B cell (primary cell): Measurements from ENCODE around the gene GPR35. TPM values are rescaled to one million over a fixed set of nuclear protein-coding genes. Genes with fewer than 3 reads are reported as not detected.
A peak's percentile ranks its signal among the peaks of the same experiment; 100 is the strongest.

Experiments used
- ATAC-seq: fragments of 200-7000 bp; cut with Tn5 transposase; one replicate; pipeline ENCODE4 v1.10.0; 2021; ENCODE audit warnings: low read depth, mild to moderate bottlenecking, moderate number of reproducible peaks, moderate library complexity
- CTCF ChIA-PET: fragments of 350-600 bp; sonication (Branson Sonifier 250); formaldehyde crosslinking; loops from one replicate; lab custom pipeline; 2021; ENCODE audit warnings: antibody characterized with exemption, inconsistent platforms; lab: Charles Lee
- POLR2A ChIA-PET: fragments of 350-600 bp; sonication (Branson Sonifier 250); formaldehyde crosslinking; loops from one replicate; lab custom pipeline; 2021; ENCODE audit warnings: antibody characterized with exemption; lab: Charles Lee
- DNase-seq: peaks from one replicate; pipeline ENCODE4 v3.0.0; 2013
- H2AFZ ChIP-seq: 2 replicates; pipeline ENCODE4 v1.6.1; 2012; ENCODE audit warnings: mild to moderate bottlenecking, low read depth, low read length; ENCODE audit not compliant: insufficient read depth, poor library complexity, severe bottlenecking
- H3K27ac ChIP-seq, 2 donors: 1 replicate in 1 of 2; 2 replicates in 1 of 2; pipeline ENCODE4 v1.5.1; 2012 to 2013; ENCODE audit warnings: low read length in 2 of 2, mild to moderate bottlenecking in 2 of 2, moderate library complexity in 1 of 2
- H3K27me3 ChIP-seq, 4 experiments: fragments of 200-600 bp in 1 of 4; sonication (generic) in 1 of 4; replicated peaks in 1 of 4; 1 replicate in 2 of 4; 2 replicates in 2 of 4; pipeline versions ENCODE4 v1.6.1 to v1.7.0; 2013 to 2016; ENCODE audit warnings: low read length in 3 of 4, mild to moderate bottlenecking in 2 of 4, mixed read lengths in 1 of 4, moderate library complexity in 1 of 4; ENCODE audit not compliant: insufficient read depth in 4 of 4, control insufficient read depth in 3 of 4; ENCODE audit errors: control extremely low read depth in 1 of 4
- H3K36me3 ChIP-seq, 2 experiments: replicated peaks in 1 of 2; 1 replicate in 1 of 2; 2 replicates in 1 of 2; pipeline versions ENCODE4 v1.6.1 to v1.7.1; 2013; ENCODE audit warnings: low read length in 1 of 2; ENCODE audit not compliant: insufficient read depth in 2 of 2, control insufficient read depth in 1 of 2; ENCODE audit errors: control extremely low read depth in 1 of 2, extremely low read depth in 1 of 2
- H3K4me1 ChIP-seq, 2 donors: fragments of 200-600 bp in 1 of 2; sonication (generic) in 1 of 2; 1 replicate in 1 of 2; 2 replicates in 1 of 2; pipeline versions ENCODE4 v1.5.1 to v1.6.1; 2013 to 2017; ENCODE audit warnings: low read length in 2 of 2; ENCODE audit not compliant: control insufficient read depth in 2 of 2, insufficient read depth in 2 of 2
- H3K4me2 ChIP-seq: replicated peaks from 2 replicates; pipeline ENCODE3; 2012; ENCODE audit warnings: mild to moderate bottlenecking, low read depth, low read length; ENCODE audit not compliant: poor library complexity, severe bottlenecking
- H3K4me3 ChIP-seq, 5 experiments: fragments of 200-600 bp in 1 of 5; sonication (generic) in 1 of 5; 1 replicate in 3 of 5; 2 replicates in 2 of 5; pipeline versions ENCODE4 v1.5.1 to v1.7.0; 2011 to 2016; ENCODE audit warnings: low read length in 4 of 5, mild to moderate bottlenecking in 4 of 5, low read depth in 2 of 5, control low read depth in 1 of 5, moderate library complexity in 1 of 5; ENCODE audit not compliant: insufficient read depth in 1 of 5; ENCODE audit errors: control extremely low read depth in 1 of 5, extremely low read depth in 1 of 5
- H3K79me2 ChIP-seq: fragments of 200-600 bp; sonication (generic); one replicate; pipeline ENCODE4 v1.6.0; 2016; ENCODE audit warnings: low read length; ENCODE audit not compliant: control insufficient read depth, insufficient read depth
- H3K9ac ChIP-seq: fragments of 200-600 bp; sonication (generic); 2 replicates; pipeline ENCODE4 v1.6.1; 2017; ENCODE audit warnings: mild to moderate bottlenecking, low read length, moderate library complexity
- H3K9me3 ChIP-seq, 3 donors: one replicate each; pipeline versions ENCODE4 v1.6.1 to v1.7.1; 2013; ENCODE audit warnings: low read length in 2 of 3; ENCODE audit not compliant: control insufficient read depth in 2 of 3, insufficient read depth in 1 of 3; ENCODE audit errors: control extremely low read depth in 1 of 3
- H4K20me1 ChIP-seq: 2 replicates; pipeline ENCODE4 v1.6.0; 2012; ENCODE audit warnings: mild to moderate bottlenecking, low read length; ENCODE audit not compliant: insufficient read depth, control insufficient read depth, poor library complexity, severe bottlenecking
- H3K27ac Mint-ChIP-seq: one replicate; pipeline ENCODE4 v1.8.0; 2021; ENCODE audit warnings: mixed read lengths
- H3K27me3 Mint-ChIP-seq: one replicate; pipeline ENCODE4 v1.8.0; 2021; ENCODE audit warnings: mixed read lengths
- H3K4me1 Mint-ChIP-seq: one replicate; pipeline ENCODE4 v1.8.0; 2021; ENCODE audit warnings: mixed read lengths
- H3K4me3 Mint-ChIP-seq: one replicate; pipeline ENCODE4 v1.8.0; 2021; ENCODE audit warnings: mixed read lengths
- H3K9me3 Mint-ChIP-seq: one replicate; pipeline ENCODE4 v1.8.0; 2022; ENCODE audit warnings: mixed read lengths; ENCODE audit not compliant: insufficient read depth
- CTCF ChIP-seq: fragments of 200-600 bp; IDR thresholded peaks from one replicate; pipeline ENCODE4 v1.8.0; 2022; ENCODE audit warnings: antibody characterized with exemption, mild to moderate bottlenecking
- EZH2 ChIP-seq: IDR thresholded peaks from 2 replicates; pipeline ENCODE4 v1.6.1; 2012; ENCODE audit warnings: borderline replicate concordance, low read depth, mild to moderate bottlenecking, moderate library complexity, low read length; ENCODE audit not compliant: insufficient read depth, poor library complexity, severe bottlenecking
- WGBS: methylation state at CpG from one replicate; pipeline ENCODE4 v1.1.5; 2013; ENCODE audit warnings: missing lambda C conversion rate; ENCODE audit not compliant: insufficient coverage; 5-methylcytosine and 5-hydroxymethylcytosine counted together
- intact Hi-C: fragments of 100-400 bp; cut with micrococcal nuclease; formaldehyde crosslinking; loops from one replicate; pipeline ENCODE4 v1.10.0; 2022
- polyA plus RNA-seq: library from polyadenylated mRNA; depleted of rRNA; stranded (reverse); fragments of >200 nt; gene quantifications from 2 replicates; pipeline ENCODE4 v1.2.3, GENCODE V29; 2012
- total RNA-seq, 2 donors: library from RNA; stranded (reverse); fragments of 120-200 nt in 1 of 2; gene quantifications; 1 replicate in 1 of 2; 2 replicates in 1 of 2; pipeline versions ENCODE4 v1.2.3 to v1.2.4, GENCODE V29; 2013 to 2022

The GPR35 gene
- total and polyA plus RNA-seq, 2 donors (not counting 1 experiment from before 2014, with no cell fraction given), result 1.8 to 9.6 TPM

- no peak for TF ChIP-seq EZH2
- no peak for TF ChIP-seq CTCF
Measured at GRCh38 chr2:240578488-240578887, 46.8 kb upstream of the GPR35 start.

GRCh38 chr2:240579071-240579762 lies 46.1 kb upstream of the GPR35 start:
- Mint-ChIP-seq H3K9me3 (no peaks in the 10 kb centered on the region), H3K4me3 (no peak overlapping the region), H3K27ac (peak overlapping the region; percentile 70), H3K27me3 (no peaks in the 10 kb centered on the region), H3K4me1 (peaks cover 32% of the 10 kb centered on the region)
- H3K4me2 ChIP-seq, result peak overlapping the region; percentile 12
- no peaks in the 10 kb centered on the region for H3K27me3 ChIP-seq
- intact Hi-C loops, result no loop called here
- TF ChIP-seq EZH2, result no peak
- TF ChIP-seq CTCF, result no peak
- WGBS, result 98% methylated on average over 10 of the region's 12 CpGs
- H3K9ac ChIP-seq, result no peak overlapping the region
- ChIA-PET POLR2A (interaction anchor here (1.1 kb wide), 1 partner anchor 13 kb away, joined by 4 read pairs; no protein-coding TSS in a partner anchor), CTCF (interaction anchor here (1.3 to 1.7 kb wide), 3 partner anchors 13 to 65 kb away, joined by 6 to 15 read pairs (median 10); no protein-coding TSS in a partner anchor)
- H3K9me3 ChIP-seq, result peaks cover 0 to 5% (median 0%) of the 10 kb centered on the region in 3 donors
- ATAC-seq, result no peak
- peaks cover 92% of the 10 kb centered on the region for H4K20me1 ChIP-seq
- no peak for DNase-seq
- H3K4me1 ChIP-seq, result peaks cover under 1 to 19% of the 10 kb centered on the region in 2 donors
- H3K4me3 ChIP-seq, result no peak overlapping the region
- H2AFZ ChIP-seq, result no peak overlapping the region
- peaks cover 64% of the 10 kb centered on the region for H3K79me2 ChIP-seq
- peaks cover 0 to 42% of the 10 kb centered on the region in 2 experiments for H3K36me3 ChIP-seq
- no peak overlapping the region for H3K27ac ChIP-seq

More at GRCh38 chr2:240578488-240578887, 46.8 kb upstream of the GPR35 start:
- 96% methylated on average over 7 of the region's 8 CpGs for WGBS
- Mint-ChIP-seq H3K27me3 (no peaks in the 10 kb centered on the region), H3K4me3 (no peak overlapping the region), H3K9me3 (no peaks in the 10 kb centered on the region), H3K4me1 (peaks cover 27% of the 10 kb centered on the region), H3K27ac (no peak overlapping the region)
- Histone ChIP-seq H3K4me2 (no peak overlapping the region), H4K20me1 (peaks cover 90% of the 10 kb centered on the region), H3K27ac (no peak overlapping the region), H3K4me3 (no peak overlapping the region), H3K79me2 (peaks cover 62% of the 10 kb centered on the region), H3K36me3 (peaks cover 0 to 48% of the 10 kb centered on the region in 2 experiments), H3K4me1 (peaks cover 0 to 12% of the 10 kb centered on the region in 2 donors), H3K27me3 (no peaks in the 10 kb centered on the region), H3K9ac (no peak overlapping the region), H3K9me3 (peaks cover 0 to 5% (median 0%) of the 10 kb centered on the region in 3 donors), H2AFZ (no peak overlapping the region)
- ATAC-seq (no peak), DNase-seq (no peak)
- ChIA-PET POLR2A (interaction anchor here (1.1 kb wide), 1 partner anchor 13 kb away, joined by 4 read pairs; no protein-coding TSS in a partner anchor), CTCF (no interaction called here)
- intact Hi-C loops, result no loop called here
